ENCODE measurements around the gene ZBTB7C.

- TF ChIP-seq, protein P1, sequence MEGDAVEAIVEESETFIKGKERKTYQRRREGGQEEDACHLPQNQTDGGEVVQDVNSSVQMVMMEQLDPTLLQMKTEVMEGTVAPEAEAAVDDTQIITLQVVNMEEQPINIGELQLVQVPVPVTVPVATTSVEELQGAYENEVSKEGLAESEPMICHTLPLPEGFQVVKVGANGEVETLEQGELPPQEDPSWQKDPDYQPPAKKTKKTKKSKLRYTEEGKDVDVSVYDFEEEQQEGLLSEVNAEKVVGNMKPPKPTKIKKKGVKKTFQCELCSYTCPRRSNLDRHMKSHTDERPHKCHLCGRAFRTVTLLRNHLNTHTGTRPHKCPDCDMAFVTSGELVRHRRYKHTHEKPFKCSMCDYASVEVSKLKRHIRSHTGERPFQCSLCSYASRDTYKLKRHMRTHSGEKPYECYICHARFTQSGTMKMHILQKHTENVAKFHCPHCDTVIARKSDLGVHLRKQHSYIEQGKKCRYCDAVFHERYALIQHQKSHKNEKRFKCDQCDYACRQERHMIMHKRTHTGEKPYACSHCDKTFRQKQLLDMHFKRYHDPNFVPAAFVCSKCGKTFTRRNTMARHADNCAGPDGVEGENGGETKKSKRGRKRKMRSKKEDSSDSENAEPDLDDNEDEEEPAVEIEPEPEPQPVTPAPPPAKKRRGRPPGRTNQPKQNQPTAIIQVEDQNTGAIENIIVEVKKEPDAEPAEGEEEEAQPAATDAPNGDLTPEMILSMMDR (conservative IDR thresholded peaks at IDR 0.05; ENCODE audit: low read length), result no peak
- TF ChIP-seq EZH2phosphoT487 (IDR thresholded peaks at IDR 0.05; ENCODE audit: borderline replicate concordance, low read depth, low read length), result no peak
These were observed 9.5 kb upstream of the ZBTB7C start for GRCh38 chr18:48418539-48419276.

Measured in OCI-LY7 (cell line).